Measurements from ENCODE around the gene SH3BGRL2.

Gene SH3BGRL2

GRCh38 chr6:79610306-79611009, 20.7 kb upstream of the SH3BGRL2 start:
- Histone ChIP-seq H2BK5ac (ENCODE audit: low read length) (no peak overlapping the region), H3K36me3 (replicated peaks in 1 of 2; ENCODE audit: control insufficient read depth in 2 of 2, insufficient read depth in 2 of 2, low read length in 2 of 2) (no peaks in the 10 kb centered on the region), H3K27me3 (ENCODE audit: control insufficient read depth in 3 of 3, insufficient read depth in 3 of 3, low read depth in 1 of 3, low read length in 3 of 3) (no peaks in the 10 kb centered on the region), H3K4me3 (ENCODE audit: low read length in 2 of 2) (no peak overlapping the region), H2BK120ac (ENCODE audit: low read depth, low read length) (no peak overlapping the region), H3K18ac (ENCODE audit: low read length) (no peak overlapping the region), H3K4me1 (ENCODE audit: control insufficient read depth in 2 of 2, insufficient read depth in 1 of 2, low read depth in 1 of 2, low read length in 2 of 2) (peaks cover 2 to 15% of the 10 kb centered on the region in 2 donors), H3K27ac (replicated peaks; ENCODE audit: low read length) (no peak overlapping the region), H3K23ac (ENCODE audit: low read depth, low read length, poor library complexity) (no peak overlapping the region), H2BK12ac (ENCODE audit: low read length) (no peak overlapping the region), H3K9me3 (replicated peaks in 1 of 2; ENCODE audit: control insufficient read depth in 2 of 2, insufficient read depth in 1 of 2, low read depth in 1 of 2, low read length in 2 of 2) (no peaks in the 10 kb centered on the region), H4K91ac (ENCODE audit: low read depth, low read length, poor library complexity) (no peak overlapping the region), H2AFZ (ENCODE audit: low read length) (no peak overlapping the region), H3K4ac (ENCODE audit: low read length) (no peak overlapping the region), H3K79me1 (ENCODE audit: low read depth, low read length) (no peaks in the 10 kb centered on the region), H2AK5ac (ENCODE audit: low read depth, low read length) (no peak overlapping the region), H4K8ac (ENCODE audit: low read depth, low read length) (no peak overlapping the region), H3K4me2 (ENCODE audit: insufficient read depth, low read length, poor library complexity, severe bottlenecking) (no peak overlapping the region), H3K9ac (ENCODE audit: low read depth, low read length, poor library complexity) (no peak overlapping the region), H2BK15ac (ENCODE audit: low read length) (no peak overlapping the region), H3K14ac (ENCODE audit: low read length) (no peak overlapping the region)
- no peak for DNase-seq (ENCODE audit: low spot score)
- no CpG with 5 or more reads among the region's 5 CpGs for WGBS, 2 donors (ENCODE audit: extremely low coverage in 2 of 2, insufficient read length in 2 of 2, insufficient replicate concordance in 1 of 2)

DNA sequence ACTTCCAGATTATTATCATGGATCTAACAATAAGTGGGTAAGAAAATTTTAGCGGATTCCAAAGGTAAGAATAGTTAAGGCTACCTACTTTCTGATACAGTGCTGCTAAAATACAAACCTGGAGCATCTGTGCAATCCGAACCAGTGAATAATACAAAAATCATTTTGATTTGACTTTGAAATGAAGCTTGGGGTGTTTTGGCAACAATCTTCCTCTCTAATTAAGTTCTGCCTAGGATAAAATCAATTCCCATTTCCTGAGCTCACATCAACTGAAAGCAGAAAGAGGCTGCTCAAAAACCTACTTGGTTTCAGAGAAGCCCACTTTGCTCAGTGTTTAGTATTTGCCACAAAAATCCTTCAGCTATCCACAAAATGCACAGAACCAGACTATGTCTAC, 18.7 kb upstream of the SH3BGRL2 start:
- H3K4me1 ChIP-seq (ENCODE audit: control insufficient read depth in 2 of 2, insufficient read depth in 1 of 2, low read depth in 1 of 2, low read length in 2 of 2) = peaks cover 2 to 15% of the 10 kb centered on the region in 2 donors
- H3K18ac ChIP-seq (ENCODE audit: low read length) = no peak overlapping the region
- H2BK15ac ChIP-seq (ENCODE audit: low read length) = no peak overlapping the region
- H3K9me3 ChIP-seq (replicated peaks in 1 of 2; ENCODE audit: control insufficient read depth in 2 of 2, insufficient read depth in 1 of 2, low read depth in 1 of 2, low read length in 2 of 2) = no peaks in the 10 kb centered on the region
- H3K27ac ChIP-seq (replicated peaks; ENCODE audit: low read length) = no peak overlapping the region
- H2BK120ac ChIP-seq (ENCODE audit: low read depth, low read length) = no peak overlapping the region
- H3K79me1 ChIP-seq (ENCODE audit: low read depth, low read length) = no peaks in the 10 kb centered on the region
- no peak overlapping the region for H4K91ac ChIP-seq (ENCODE audit: low read depth, low read length, poor library complexity)
- H3K14ac ChIP-seq (ENCODE audit: low read length) = no peak overlapping the region
- H3K4me2 ChIP-seq (ENCODE audit: insufficient read depth, low read length, poor library complexity, severe bottlenecking) = no peak overlapping the region
- H2BK12ac ChIP-seq (ENCODE audit: low read length) = no peak overlapping the region
- no peak overlapping the region for H3K23ac ChIP-seq (ENCODE audit: low read depth, low read length, poor library complexity)
- H3K4me3 ChIP-seq (ENCODE audit: low read length in 2 of 2) = no peak overlapping the region
- no peaks in the 10 kb centered on the region for H3K27me3 ChIP-seq (ENCODE audit: control insufficient read depth in 3 of 3, insufficient read depth in 3 of 3, low read depth in 1 of 3, low read length in 3 of 3)
- H2BK5ac ChIP-seq (ENCODE audit: low read length) = no peak overlapping the region
- no peaks in the 10 kb centered on the region for H3K36me3 ChIP-seq (replicated peaks in 1 of 2; ENCODE audit: control insufficient read depth in 2 of 2, insufficient read depth in 2 of 2, low read length in 2 of 2)
- no CpG with 5 or more reads among the region's 2 CpGs for WGBS, 2 donors (ENCODE audit: extremely low coverage in 2 of 2, insufficient read length in 2 of 2, insufficient replicate concordance in 1 of 2)
- no peak overlapping the region for H2AFZ ChIP-seq (ENCODE audit: low read length)
- H2AK5ac ChIP-seq (ENCODE audit: low read depth, low read length) = no peak overlapping the region
- no peak overlapping the region for H4K8ac ChIP-seq (ENCODE audit: low read depth, low read length)
- no peak overlapping the region for H3K4ac ChIP-seq (ENCODE audit: low read length)
- no peak overlapping the region for H3K9ac ChIP-seq (ENCODE audit: low read depth, low read length, poor library complexity)
- no peak for DNase-seq (ENCODE audit: low spot score)

DNA sequence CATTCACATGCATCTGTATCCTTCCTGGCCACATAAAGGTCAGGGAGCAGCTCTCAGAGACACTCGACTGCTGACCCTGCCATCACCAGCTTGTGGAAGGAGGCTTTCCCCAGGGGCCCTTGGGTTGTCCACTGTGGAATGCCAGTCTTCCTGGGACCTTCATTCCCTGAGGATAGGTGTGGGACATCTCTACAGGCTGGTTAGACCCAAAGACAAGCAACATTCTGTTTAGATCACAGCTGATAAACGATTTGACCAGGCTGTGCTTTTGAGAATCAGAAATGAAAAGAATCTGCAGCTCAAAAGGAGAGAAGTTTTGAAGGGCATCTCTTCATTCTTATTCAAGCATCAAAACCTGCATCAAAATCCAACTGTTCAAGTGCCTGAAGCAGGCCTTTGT, 18.2 kb upstream of the SH3BGRL2 start:
- no CpG with 5 or more reads among the region's 2 CpGs for WGBS, 2 donors (ENCODE audit: extremely low coverage in 2 of 2, insufficient read length in 2 of 2, insufficient replicate concordance in 1 of 2)
- no peak overlapping the region for H3K4me3 ChIP-seq (ENCODE audit: low read length in 2 of 2)

DNA sequence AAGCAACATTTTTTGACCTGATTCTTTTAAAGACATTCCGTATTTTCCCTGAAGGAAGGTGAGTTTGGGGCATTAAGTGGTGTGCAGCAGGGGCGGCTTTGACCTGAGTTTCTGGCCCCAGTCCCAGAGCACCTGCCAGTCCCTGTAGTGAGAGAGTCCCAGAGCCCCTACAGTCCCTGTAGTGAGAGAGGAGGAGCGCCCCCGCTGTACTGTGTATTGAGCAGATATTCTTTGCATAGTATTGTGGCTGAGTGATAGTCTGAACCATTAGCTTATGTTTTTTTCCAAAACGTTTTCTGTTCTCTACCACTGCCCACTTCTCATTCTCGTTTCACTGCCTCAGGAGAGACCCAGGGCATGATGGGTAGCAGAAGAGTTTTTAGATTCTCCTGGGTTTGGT, 17.2 kb upstream of the SH3BGRL2 start:
- H3K9ac ChIP-seq (ENCODE audit: low read depth, low read length, poor library complexity) = no peak overlapping the region
- H2AFZ ChIP-seq (ENCODE audit: low read length) = peak overlapping the region; percentile 6
- peaks cover 2 to 15% of the 10 kb centered on the region in 2 donors for H3K4me1 ChIP-seq (ENCODE audit: control insufficient read depth in 2 of 2, insufficient read depth in 1 of 2, low read depth in 1 of 2, low read length in 2 of 2)
- H2AK5ac ChIP-seq (ENCODE audit: low read depth, low read length) = no peak overlapping the region
- no peaks in the 10 kb centered on the region for H3K9me3 ChIP-seq (replicated peaks in 1 of 2; ENCODE audit: control insufficient read depth in 2 of 2, insufficient read depth in 1 of 2, low read depth in 1 of 2, low read length in 2 of 2)
- no peak overlapping the region for H3K27ac ChIP-seq (replicated peaks; ENCODE audit: low read length)
- no peaks in the 10 kb centered on the region for H3K79me1 ChIP-seq (ENCODE audit: low read depth, low read length)
- DNase-seq (ENCODE audit: low spot score) = no peak
- no peak overlapping the region for H2BK5ac ChIP-seq (ENCODE audit: low read length)
- no peak overlapping the region for H3K4ac ChIP-seq (ENCODE audit: low read length)
- H2BK12ac ChIP-seq (ENCODE audit: low read length) = no peak overlapping the region
- H3K4me3 ChIP-seq (ENCODE audit: low read length in 2 of 2) = no peak overlapping the region
- H2BK15ac ChIP-seq (ENCODE audit: low read length) = no peak overlapping the region
- no peak overlapping the region for H4K8ac ChIP-seq (ENCODE audit: low read depth, low read length)
- no peak overlapping the region for H3K23ac ChIP-seq (ENCODE audit: low read depth, low read length, poor library complexity)
- no peak overlapping the region for H2BK120ac ChIP-seq (ENCODE audit: low read depth, low read length)
- no peaks in the 10 kb centered on the region for H3K27me3 ChIP-seq (ENCODE audit: control insufficient read depth in 3 of 3, insufficient read depth in 3 of 3, low read depth in 1 of 3, low read length in 3 of 3)
- H3K18ac ChIP-seq (ENCODE audit: low read length) = no peak overlapping the region
- no peak overlapping the region for H3K14ac ChIP-seq (ENCODE audit: low read length)
- no peaks in the 10 kb centered on the region for H3K36me3 ChIP-seq (replicated peaks in 1 of 2; ENCODE audit: control insufficient read depth in 2 of 2, insufficient read depth in 2 of 2, low read length in 2 of 2)
- H3K4me2 ChIP-seq (ENCODE audit: insufficient read depth, low read length, poor library complexity, severe bottlenecking) = no peak overlapping the region
- WGBS, 2 donors (ENCODE audit: extremely low coverage in 2 of 2, insufficient read length in 2 of 2, insufficient replicate concordance in 1 of 2) = no CpG with 5 or more reads among the region's 6 CpGs
- no peak overlapping the region for H4K91ac ChIP-seq (ENCODE audit: low read depth, low read length, poor library complexity)

More for the DNA sequence above, 18.2 kb upstream of the SH3BGRL2 start:
- no peak overlapping the region for H2BK120ac ChIP-seq (ENCODE audit: low read depth, low read length)
- no peak for DNase-seq (ENCODE audit: low spot score)
- H3K27me3 ChIP-seq (ENCODE audit: control insufficient read depth in 3 of 3, insufficient read depth in 3 of 3, low read depth in 1 of 3, low read length in 3 of 3) = no peaks in the 10 kb centered on the region
- no peaks in the 10 kb centered on the region for H3K9me3 ChIP-seq (replicated peaks in 1 of 2; ENCODE audit: control insufficient read depth in 2 of 2, insufficient read depth in 1 of 2, low read depth in 1 of 2, low read length in 2 of 2)
- no peak overlapping the region for H2AFZ ChIP-seq (ENCODE audit: low read length)
- no peak overlapping the region for H4K8ac ChIP-seq (ENCODE audit: low read depth, low read length)
- H3K79me1 ChIP-seq (ENCODE audit: low read depth, low read length) = no peaks in the 10 kb centered on the region
- H3K4me2 ChIP-seq (ENCODE audit: insufficient read depth, low read length, poor library complexity, severe bottlenecking) = no peak overlapping the region
- no peak overlapping the region for H3K27ac ChIP-seq (replicated peaks; ENCODE audit: low read length)
- no peak overlapping the region for H2BK12ac ChIP-seq (ENCODE audit: low read length)
- no peak overlapping the region for H3K4ac ChIP-seq (ENCODE audit: low read length)
- H3K4me1 ChIP-seq (ENCODE audit: control insufficient read depth in 2 of 2, insufficient read depth in 1 of 2, low read depth in 1 of 2, low read length in 2 of 2) = peaks cover 2 to 15% of the 10 kb centered on the region in 2 donors
- H3K36me3 ChIP-seq (replicated peaks in 1 of 2; ENCODE audit: control insufficient read depth in 2 of 2, insufficient read depth in 2 of 2, low read length in 2 of 2) = no peaks in the 10 kb centered on the region
- no peak overlapping the region for H3K9ac ChIP-seq (ENCODE audit: low read depth, low read length, poor library complexity)
- no peak overlapping the region for H4K91ac ChIP-seq (ENCODE audit: low read depth, low read length, poor library complexity)
- no peak overlapping the region for H2AK5ac ChIP-seq (ENCODE audit: low read depth, low read length)
- no peak overlapping the region for H2BK15ac ChIP-seq (ENCODE audit: low read length)
- H2BK5ac ChIP-seq (ENCODE audit: low read length) = no peak overlapping the region
- no peak overlapping the region for H3K23ac ChIP-seq (ENCODE audit: low read depth, low read length, poor library complexity)
- no peak overlapping the region for H3K18ac ChIP-seq (ENCODE audit: low read length)
- H3K14ac ChIP-seq (ENCODE audit: low read length) = no peak overlapping the region

Measured in neuronal stem cell (in vitro differentiated cells).